HG03469 (cell line): ENCODE measurements around the gene MUC5B.

Source experiments
- ATAC-seq: cut with Tn5 transposase; IDR thresholded peaks from one replicate; pipeline ENCODE4 v1.9.1; 2021; ENCODE audit warnings: mild to moderate bottlenecking, moderate library complexity, moderate number of reproducible peaks; ENCODE audit not compliant: unreplicated experiment

MUC5B gene

DNA sequence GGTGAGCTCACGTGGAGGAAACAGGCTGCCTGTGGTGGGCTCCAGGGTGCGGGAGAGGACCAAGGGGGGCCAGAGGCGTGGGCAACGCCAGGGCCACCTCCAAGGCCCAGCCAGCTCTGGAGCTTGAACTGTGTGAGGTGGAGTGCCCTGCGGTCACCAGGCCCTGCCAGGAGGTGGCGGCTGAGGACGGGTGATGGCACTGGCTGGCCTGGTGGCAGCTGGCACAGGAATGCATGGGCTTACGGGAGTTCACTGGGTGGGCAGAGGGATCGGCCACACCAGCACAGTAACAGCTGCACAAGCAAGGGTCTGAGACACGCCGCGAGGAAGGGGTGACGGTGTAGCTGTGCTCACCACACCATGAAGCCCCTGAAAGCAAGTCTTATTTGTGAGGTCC is 70.8 kb downstream of the MUC5B start:
- no peak for ATAC-seq

DNA sequence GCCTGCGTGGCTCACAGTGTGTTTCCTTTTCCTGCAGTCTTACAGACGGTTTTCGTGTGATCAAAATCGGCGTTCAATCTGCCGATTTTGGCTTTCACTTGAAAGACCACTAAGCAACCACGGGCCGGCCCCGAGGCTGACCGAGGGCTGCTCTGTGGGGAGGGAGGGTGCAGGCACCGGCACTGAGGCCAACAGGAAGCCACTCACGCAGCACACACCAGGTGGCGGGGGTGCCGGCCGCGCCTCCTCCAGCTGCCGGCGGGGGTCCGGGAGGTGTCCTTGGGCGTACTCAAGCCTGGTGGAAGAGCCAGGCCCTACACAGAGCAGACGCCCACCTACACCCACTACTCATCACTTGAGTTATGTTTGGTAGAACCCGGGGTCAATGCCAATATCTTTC is 72.2 kb downstream of the MUC5B start:
- no peak for ATAC-seq

DNA sequence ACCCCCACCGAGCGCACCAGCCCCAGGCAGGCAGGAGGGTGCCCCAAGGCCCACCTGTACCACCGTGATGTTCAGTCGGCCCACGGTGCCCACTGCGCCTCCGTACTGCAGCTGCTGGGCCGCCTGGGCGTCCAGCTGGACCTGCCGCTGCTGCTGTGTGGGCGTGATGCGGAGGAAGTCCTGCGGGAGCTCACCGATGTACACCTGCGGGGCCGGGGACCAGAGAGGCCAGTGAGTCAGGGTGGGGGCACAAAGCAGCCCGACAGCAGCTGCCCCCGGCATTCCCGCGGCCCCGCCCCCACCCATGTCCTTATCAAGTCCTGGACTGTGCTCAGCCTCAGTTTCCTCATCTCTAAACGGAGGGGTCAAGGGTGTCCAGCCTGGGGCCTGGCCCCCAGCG is 72.7 kb downstream of the MUC5B start:
- no peak for ATAC-seq

DNA sequence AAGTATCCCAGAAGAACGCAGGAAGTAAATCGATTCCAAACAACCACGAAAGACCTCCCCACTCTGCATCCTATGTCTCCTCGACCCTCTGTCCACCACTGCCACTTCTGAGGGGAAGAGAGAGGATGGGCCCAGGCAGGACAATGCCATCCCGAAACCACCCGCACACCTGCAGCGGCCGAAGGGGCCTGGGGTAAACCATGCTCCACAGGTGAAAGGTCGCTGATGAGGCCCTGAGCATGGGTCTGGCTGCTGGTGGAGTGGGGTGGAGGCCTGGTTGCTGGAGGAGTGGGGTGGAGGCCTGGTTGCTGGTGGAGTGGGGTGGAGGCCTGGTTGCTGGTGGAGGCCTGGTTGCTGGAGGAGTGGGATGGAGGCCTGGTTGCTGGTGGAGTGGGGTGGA is 73.4 kb downstream of the MUC5B start:
- ATAC-seq = no peak

DNA sequence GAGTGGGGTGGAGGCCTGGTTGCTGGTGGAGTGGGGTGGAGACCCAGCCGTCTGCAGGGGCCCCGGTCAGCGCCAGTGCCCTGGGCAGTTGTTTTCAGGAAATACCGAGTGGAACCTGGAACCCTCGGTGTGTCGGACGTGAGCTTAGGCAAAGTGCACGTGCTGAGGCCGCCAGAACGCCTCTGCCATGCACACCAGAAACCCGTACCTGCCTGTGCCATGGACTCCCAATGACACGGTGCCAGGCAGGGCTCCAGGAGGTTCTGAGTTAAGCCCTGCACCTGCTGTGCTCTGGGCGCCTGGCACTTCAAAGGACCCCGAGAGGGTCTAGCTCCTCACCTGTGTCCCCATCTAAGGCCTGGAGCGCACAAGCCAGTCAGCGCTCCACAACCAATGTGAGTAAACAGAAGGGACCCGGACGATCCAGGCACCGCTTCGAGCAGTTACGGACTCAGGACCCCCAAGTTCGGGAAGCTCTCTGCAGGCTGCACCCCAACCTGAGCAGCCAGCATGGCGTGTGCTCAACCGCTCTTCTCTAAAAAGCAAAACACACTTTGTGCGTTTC is 74.2 kb downstream of the MUC5B start:
- ATAC-seq = no peak

DNA sequence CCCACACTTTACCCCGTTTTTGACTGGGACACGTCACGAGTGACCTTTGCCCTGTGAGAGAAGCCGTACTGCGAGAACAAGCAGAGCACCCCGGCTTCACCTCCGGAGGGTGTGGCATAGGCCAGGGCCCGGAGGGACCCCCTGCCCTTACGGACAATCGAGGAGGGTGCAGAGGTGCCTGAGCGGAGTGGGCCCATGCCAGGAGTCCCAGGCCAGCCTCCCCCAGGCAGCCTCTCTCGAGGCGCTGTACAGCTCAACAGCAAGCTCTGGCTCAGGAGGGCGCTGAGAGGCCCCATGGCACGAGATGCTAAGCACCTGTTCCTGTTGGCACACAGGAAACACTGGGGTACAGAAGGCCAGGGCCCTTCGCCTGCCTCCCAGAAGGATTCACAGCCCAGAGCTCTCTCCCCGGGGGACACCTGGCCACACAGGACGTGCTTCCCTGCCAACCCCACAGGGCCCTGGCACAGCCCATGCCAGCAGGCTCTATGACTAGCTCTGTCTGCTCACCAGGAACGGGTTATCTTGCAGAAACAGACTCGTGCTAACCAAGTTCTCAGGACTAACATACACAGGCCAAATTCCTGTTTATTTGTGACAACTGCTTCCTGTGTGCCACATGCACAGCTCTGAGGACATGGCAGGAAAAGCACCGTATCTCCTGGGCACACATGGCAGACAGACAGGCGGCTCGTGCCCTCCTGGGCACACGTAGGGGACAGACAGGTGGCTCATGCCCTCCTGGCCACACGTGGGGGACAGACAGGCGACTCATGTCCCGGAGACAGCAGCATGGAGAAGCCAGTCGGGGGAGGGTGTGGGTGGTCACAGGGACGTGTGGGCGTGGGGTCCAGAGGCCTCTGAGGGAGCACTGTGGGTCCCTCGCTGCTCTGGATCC is 75.0 kb downstream of the MUC5B start:
- no peak for ATAC-seq

DNA sequence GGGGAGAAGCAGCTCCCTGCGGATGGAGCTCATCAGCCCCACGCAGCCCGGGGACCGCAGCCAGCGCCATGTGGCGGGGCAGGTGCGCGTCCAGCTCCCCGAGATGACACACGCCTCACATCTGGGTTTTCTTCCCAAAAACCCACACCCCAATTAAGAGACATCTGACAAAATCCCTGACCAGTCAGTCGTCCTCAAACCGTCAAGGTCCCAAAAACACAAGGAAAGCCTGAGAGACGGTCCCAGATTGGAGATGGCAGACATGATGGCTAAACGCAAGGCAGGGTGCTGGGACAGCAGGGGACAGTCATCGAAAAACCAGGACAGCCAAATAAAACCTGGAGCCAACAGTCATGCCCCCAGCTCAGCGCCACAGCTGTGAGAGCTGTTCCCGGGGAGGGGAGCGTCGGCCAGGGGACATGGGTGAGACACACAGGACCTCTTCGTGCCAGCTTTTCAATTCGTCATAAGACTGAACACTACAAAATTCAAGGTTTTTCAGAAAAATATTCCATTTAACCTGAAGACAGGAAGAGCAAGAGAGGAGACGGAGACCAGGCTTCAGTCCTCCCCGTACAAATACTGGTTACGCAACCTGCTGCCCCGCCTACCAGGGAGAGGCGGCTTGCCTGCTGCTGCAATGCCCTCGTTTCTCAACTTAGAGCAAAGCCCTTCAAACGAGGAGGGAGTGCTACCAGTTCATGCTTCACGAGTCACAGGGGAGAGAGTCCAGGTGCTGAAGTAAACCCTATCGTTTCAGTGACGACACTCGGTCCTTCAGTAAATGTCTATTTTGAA is 76.0 kb downstream of the MUC5B start:
- ATAC-seq = no peak

DNA sequence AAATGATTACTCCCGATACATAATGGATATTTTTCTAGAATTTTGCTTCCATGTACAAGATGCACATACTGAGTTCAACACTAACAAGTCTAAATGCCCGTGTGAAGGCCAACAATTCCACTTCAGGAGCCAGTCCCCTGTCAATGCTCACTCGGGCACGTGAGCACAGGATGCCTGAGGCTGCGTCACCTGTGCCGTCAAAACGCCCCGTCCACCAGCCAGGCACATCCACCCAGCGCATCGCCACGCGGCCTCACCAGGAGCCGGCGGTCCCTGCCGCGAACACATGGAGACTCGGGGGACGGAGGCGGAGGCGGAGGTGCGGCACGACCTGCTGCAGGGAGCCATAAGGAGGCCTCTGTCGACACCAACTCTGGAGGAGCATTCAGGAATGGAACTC is 76.8 kb downstream of the MUC5B start:
- ATAC-seq = no peak

DNA sequence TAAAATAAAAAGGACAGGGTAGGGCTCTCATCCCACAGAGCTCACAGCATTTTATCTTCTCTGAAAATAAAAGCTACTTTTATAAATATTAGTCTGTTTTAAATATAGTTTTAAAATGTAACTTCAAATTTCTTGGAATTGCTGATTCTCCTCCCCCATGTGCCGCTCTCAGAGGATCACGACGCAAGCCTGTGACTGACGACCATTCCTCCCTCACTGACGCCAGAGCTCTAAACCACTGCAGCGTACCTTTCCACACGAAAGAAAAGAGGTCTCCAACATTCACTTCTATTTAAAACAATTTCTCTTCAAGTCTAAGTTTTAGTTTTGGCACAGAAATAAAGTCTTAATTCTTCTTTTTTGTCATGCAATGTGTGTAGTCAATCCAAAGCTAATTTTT is 77.3 kb downstream of the MUC5B start:
- ATAC-seq = no peak

DNA sequence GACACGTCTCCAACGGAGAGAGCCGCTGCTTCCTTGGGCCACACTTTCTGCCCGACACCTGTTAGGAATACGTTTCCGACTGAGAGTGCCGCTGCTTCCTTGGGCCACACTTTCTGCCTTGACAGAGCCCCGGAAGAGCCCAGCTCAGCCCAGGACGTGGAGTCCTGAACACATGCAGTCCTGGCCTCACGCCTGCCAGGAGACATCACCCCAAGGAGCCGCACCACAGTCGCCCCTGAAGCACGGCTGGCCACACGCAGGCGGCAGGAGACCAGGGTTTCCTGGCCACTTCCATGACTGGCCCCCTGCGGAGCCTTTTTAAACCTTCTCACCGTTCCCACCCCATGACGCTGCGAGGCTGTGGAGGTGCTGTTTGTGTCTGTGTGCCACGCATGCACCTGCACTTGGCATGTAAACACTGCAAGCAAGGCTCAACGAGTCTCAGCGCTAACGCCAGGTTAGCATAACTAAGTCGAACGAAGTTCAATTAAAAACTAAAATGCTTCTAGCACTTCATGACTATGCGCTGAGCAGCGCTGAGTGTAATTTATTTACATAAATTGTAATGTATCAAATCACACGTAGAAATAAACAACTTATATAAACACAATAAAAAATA is 77.8 kb downstream of the MUC5B start:
- no peak for ATAC-seq

DNA sequence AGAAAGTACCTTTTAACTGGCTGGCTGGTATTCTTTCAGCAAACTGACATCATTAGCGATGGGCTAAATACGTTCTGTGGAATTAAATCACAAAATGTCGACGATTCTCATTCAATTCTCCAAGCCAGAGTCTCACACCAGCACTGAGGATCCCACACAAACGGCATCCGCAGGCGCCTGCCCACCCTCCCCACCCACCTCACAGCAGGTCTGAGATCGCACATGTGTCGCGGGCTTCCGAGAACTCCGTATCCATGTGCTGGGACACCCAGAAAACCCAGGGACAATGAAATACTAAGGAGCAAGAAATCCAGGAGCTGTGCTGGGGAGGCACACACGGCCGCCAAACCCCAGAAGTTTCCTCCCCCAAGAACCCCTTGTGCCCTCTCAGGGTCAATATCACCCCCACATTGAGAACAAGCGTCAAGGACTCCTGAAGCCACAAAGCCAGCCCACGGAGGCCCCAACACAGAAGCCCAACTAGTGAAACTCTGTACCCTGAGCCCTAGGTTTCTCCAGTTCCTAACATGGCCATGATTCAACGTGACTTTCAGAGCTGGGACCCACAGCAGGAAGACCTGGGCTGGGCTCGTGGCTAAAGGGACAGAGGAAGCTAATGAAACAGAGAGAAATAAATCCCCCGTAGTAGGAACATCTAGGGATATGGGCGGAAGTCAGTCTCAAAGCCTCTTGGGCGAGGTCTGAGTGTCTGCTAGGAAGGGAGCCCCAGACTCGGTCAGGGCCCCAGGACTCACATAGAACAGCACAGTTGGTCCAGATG is 78.5 kb downstream of the MUC5B start:
- ATAC-seq = no peak

DNA sequence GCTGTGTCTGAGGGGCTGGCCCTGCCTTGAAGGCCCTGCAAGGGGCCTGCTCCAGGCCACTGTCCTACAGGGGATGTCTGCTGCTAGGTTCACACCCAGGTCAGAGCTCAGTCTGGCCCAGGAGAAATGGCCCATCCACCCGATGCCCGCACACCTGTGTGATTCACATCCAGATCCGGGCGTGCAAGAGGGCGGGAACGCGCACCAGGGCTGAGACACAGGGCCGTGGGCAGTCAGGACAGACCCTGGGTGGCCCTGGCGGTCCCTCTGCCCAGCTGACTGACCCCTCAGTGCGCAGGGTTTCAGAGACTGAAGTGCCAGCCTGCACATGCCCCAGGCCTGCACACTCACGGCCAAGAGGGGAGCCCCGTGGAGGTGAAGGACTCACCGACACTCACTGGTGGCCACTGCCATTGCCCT is 79.2 kb downstream of the MUC5B start:
- ATAC-seq = no peak

DNA sequence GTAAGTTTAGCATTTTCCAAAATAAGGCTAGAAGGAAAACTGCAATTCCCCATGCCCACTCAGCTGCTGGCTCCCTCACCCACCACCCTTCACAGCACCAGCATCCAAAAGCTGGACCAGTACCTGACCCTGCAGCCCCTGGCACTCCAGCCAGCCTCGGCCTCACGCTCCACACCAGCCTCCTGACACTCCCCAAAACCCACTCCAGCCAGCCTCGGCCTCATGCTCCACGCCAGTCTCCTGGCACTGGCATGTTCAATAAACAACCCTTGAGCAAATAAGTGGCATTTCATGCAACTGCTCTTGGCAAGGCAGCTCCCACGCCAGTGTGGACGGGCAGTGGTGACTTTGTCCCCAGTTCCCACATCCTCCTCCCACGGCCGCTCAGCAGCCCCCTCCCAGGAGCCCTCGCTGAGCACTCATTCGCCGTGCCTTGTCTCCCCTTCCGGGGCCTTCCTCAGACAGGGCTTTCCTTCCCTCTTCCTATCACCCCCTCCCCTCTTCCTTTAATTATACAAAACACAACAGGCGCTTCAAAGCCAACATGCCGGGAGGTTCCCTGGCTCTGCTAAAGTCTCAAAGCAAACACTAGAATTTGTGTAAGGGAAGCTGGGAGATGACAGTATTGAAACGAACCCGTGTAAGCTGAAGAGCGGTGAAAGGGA is 79.7 kb downstream of the MUC5B start:
- no peak for ATAC-seq

DNA sequence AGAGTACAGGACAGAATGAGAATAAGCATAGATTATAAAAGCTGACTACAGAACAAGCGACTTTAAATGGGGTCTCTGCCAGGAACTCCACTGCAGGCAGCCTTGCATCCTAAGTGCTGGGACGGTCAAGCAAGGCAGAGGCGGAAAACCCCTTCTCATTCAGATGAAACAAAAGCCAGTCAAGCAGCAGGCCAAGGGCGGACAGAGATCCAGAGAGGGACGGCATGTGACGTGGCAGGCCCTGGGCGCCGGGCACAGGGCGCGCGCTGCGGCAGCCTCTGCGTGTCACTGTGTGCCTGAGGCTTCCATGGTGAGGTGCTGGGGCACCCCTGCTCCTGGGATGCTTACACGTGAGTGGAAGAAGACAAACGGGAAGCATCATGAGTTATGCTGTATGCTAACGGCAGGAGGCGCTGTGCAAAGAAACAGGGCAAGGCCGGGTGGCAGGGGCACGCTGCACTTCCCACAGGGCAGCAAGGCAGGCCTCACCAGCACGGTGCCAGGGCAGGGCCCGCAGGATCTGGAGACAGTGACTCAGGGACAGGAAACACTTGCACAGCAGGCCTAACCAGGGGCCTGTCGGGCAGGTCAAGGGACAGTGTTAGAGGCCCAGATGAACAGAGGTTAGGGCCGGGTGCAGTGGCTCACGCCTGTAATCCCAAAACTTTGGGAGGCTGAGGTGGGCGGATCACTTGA is 80.4 kb downstream of the MUC5B start:
- ATAC-seq = no peak

DNA sequence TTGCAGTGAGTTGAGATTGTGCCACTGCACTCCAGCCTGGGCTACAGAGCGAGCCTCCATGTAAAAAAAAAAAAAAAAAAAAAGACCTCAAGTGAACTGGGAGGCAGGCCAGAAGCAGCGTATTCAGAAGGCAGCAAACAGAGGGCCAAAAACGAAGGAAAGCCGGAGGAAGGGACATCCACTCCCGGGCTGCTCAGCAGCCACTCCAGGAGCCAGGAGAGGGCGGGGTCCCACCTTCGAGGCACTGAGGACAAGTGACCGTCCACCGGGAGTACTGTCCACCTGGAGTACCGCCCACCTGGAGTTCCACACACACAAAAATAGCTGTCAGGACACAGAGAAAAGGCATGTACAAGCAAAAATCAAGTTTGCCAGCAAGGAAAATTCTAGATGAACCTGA is 81.1 kb downstream of the MUC5B start:
- no peak for ATAC-seq

DNA sequence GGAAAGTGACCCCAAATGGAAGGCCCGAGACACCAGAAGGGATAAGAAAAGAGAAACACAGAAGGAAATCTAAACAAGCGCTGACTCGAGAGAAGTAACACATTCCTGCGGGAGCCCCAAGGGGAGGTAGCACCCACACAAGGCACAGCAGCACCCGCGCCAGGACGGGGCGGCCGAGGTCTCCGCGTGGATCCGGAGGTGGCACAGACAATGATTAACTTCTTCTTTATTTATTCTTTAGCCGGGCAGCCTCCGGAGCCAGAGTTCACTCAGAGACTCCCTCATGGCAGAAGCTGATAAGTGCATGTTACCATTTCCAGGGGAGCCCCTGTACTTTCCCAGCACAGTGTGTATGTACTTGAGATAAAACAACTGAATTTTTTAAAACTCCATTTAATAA is 81.5 kb downstream of the MUC5B start:
- ATAC-seq = no peak

DNA sequence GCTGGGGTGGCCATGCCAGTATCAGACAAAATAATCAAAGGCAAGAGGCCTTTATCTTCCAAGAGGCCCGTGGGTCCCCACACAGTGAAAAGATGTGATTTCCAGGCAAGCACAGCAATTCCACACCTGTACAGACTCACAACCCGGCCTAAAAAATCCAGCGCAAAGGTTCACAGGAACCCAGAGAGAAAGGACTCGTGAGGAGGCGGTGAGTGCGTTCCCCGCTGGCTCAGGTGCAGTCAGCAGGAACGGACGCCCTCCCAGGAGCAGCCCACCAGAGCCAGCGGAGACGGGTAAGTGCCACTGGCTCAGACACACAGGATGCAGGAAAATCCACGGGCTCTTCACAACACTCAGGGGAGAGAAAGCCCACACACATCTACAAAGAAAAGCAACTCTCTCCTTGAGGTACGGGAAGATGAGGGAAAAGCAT is 82.2 kb downstream of the MUC5B start:
- ATAC-seq = no peak

DNA sequence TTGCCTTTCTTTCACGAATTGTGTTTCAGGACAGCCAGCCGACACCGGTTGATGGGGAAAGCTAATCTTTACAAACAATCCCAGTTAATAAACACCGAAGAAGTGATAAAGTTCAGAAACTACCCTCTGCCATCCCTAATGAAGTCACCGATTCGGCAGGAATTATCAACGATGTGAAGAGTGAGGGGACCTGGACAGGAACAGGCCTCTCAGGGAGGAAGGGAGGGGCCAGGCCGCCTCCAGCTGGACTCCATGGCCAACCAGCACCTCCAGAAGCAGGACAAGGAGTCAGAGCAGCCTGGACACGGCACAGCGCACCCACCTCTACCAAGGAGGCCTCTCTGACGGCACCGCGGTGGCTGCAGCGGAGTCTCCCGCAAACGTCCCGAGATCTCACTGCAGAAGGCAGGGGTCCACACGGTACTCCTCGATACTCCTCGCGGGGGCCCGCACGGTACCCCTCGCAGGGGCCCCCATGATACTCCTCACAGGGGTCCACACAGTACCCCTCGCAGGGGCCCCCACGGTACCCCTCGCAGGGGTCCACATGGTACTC is 82.7 kb downstream of the MUC5B start:
- ATAC-seq = no peak
